Nephron progenitor cell (in vitro differentiated cells): ENCODE results near the gene NFKBIB.
"Not testable (repeated sequence)": the region's sequence is repeated elsewhere in the genome, so short reads cannot be mapped to it uniquely, and the experiment has no call there.

Experiments
- DNase-seq: peaks from one replicate; pipeline ENCODE4 v3.0.0; 2021
- H3K27ac Mint-ChIP-seq: 2 replicates; pipeline ENCODE4 v1.8.0; 2021; ENCODE audit warnings: mild to moderate bottlenecking, moderate library complexity, mixed read lengths
- H3K27me3 Mint-ChIP-seq: 2 replicates; pipeline ENCODE4 v1.8.0; 2021; ENCODE audit warnings: mild to moderate bottlenecking, low read depth, mixed read lengths; ENCODE audit not compliant: poor library complexity
- H3K36me3 Mint-ChIP-seq: 2 replicates; pipeline ENCODE4 v1.8.0; 2021; ENCODE audit warnings: low read depth, mixed read lengths
- H3K4me1 Mint-ChIP-seq: 2 replicates; pipeline ENCODE4 v1.8.0; 2021; ENCODE audit warnings: mixed read lengths
- H3K4me3 Mint-ChIP-seq: 2 replicates; pipeline ENCODE4 v1.8.0; 2021; ENCODE audit warnings: mild to moderate bottlenecking, moderate library complexity, mixed read lengths
- H3K9me3 Mint-ChIP-seq: 2 replicates; pipeline ENCODE4 v1.8.0; 2021; ENCODE audit warnings: mild to moderate bottlenecking, moderate library complexity, mixed read lengths
- TF ChIP-seq, protein P1 (sequence below): fragments of 200-600 bp; sonication (generic); IDR thresholded peaks from 2 replicates; pipeline ENCODE4 v1.5.0; 2021; ENCODE audit warnings: antibody characterized with exemption

NFKBIB gene

DNA sequence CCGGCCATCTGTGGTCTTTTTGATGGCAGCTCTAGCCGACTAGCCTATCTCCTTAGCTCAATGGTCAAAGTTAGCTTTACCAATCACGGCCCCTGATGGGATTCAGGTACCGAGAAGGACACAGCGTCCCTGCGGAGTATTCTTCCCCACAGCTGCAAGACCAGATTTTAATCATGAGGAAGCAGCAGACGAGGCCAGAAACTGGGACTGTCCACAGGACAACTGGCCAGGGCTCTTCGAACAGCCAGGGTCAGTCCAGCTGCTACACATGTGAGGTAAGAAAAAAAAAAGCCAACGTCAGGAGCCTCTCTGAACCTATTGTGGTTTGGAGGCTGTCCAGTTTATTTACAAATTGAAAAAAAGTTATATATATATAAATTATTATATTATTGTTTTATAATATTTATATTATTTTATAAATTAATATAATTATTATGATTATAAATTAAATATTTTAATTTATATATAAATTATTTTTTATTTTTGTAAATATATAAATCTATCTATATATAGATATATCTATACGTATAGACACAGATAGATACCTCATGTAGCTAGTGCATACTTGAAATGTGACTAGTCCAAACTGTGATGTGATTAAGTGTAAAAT is 32.5 kb upstream of the NFKBIB start:
- DNase-seq, result no peak
- H3K36me3 Mint-ChIP-seq, result no peaks in the 10 kb centered on the region
- peaks cover 40% of the 10 kb centered on the region for H3K4me1 Mint-ChIP-seq
- TF ChIP-seq, protein P1, sequence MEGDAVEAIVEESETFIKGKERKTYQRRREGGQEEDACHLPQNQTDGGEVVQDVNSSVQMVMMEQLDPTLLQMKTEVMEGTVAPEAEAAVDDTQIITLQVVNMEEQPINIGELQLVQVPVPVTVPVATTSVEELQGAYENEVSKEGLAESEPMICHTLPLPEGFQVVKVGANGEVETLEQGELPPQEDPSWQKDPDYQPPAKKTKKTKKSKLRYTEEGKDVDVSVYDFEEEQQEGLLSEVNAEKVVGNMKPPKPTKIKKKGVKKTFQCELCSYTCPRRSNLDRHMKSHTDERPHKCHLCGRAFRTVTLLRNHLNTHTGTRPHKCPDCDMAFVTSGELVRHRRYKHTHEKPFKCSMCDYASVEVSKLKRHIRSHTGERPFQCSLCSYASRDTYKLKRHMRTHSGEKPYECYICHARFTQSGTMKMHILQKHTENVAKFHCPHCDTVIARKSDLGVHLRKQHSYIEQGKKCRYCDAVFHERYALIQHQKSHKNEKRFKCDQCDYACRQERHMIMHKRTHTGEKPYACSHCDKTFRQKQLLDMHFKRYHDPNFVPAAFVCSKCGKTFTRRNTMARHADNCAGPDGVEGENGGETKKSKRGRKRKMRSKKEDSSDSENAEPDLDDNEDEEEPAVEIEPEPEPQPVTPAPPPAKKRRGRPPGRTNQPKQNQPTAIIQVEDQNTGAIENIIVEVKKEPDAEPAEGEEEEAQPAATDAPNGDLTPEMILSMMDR, result no peak
- no peak overlapping the region for H3K4me3 Mint-ChIP-seq
- peaks cover 5% of the 10 kb centered on the region for H3K9me3 Mint-ChIP-seq
- H3K27ac Mint-ChIP-seq, result no peak overlapping the region
- peaks cover 17% of the 10 kb centered on the region for H3K27me3 Mint-ChIP-seq

DNA sequence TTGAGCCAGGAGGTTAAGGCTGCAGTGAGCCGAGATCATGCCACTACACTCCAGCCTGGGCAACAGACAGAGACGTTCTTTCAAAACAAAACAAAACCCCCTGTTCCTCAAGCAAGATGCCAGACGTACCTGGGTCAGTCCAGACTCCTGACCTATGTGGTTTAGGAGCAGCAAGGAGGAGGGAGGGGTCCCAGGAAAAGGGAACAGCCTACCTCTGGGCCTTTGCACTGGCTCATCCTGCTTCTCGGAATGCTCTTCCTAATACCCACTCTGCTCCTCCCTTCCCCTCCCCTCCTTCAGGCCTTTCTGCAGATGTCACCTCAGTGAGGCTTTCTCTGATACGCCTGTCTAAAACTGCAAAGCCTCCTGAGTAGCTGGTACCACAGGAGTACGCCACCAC is 31.2 kb upstream of the NFKBIB start:
- Mint-ChIP-seq H3K4me1 (peaks cover 35% of the 10 kb centered on the region), H3K27ac (no peak overlapping the region), H3K36me3 (no peaks in the 10 kb centered on the region), H3K4me3 (no peak overlapping the region), H3K27me3 (peaks cover 17% of the 10 kb centered on the region), H3K9me3 (peaks cover 5% of the 10 kb centered on the region)
- no peak for DNase-seq
- TF ChIP-seq, protein P1, result no peak

DNA sequence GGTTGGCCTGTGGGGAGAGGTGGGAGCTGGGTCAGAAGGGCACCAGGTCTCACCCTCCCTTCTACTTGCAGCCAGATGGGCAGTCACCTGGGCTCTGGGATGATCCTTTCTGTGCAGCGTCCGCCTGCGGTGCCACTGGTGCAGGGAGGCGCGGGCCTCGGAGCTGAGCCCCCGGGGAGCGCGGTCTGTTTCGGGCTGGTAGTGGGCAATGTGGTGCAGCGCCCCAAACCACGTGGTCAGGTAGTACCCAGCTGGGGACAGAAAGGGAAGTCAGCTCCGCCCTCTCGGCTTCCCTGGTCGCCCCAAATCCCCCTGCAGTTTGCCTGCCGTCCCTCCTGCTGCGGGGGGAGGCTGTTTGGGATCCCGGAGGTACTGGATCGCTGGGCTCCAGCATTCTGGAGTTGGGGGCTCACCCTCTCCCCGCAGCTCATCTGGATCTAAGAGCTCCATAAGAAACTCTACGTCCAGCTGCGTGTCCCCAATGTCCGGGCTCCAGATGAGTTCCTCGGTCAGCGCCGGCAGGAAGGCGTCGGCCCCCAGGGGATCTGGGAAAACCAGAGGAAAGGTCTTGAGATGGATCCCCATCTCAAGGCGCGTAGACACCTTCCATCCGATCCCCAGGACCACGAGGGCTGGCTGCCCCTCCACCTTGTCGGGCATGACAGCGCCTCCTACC is 30.5 kb upstream of the NFKBIB start:
- Mint-ChIP-seq H3K9me3 (peaks cover 5% of the 10 kb centered on the region), H3K4me3 (peak overlapping the region; percentile 74), H3K27me3 (peaks cover 17% of the 10 kb centered on the region), H3K36me3 (no peaks in the 10 kb centered on the region), H3K27ac (no peak overlapping the region), H3K4me1 (peaks cover 35% of the 10 kb centered on the region)
- no peak for DNase-seq
- TF ChIP-seq, protein P1, result no peak

DNA sequence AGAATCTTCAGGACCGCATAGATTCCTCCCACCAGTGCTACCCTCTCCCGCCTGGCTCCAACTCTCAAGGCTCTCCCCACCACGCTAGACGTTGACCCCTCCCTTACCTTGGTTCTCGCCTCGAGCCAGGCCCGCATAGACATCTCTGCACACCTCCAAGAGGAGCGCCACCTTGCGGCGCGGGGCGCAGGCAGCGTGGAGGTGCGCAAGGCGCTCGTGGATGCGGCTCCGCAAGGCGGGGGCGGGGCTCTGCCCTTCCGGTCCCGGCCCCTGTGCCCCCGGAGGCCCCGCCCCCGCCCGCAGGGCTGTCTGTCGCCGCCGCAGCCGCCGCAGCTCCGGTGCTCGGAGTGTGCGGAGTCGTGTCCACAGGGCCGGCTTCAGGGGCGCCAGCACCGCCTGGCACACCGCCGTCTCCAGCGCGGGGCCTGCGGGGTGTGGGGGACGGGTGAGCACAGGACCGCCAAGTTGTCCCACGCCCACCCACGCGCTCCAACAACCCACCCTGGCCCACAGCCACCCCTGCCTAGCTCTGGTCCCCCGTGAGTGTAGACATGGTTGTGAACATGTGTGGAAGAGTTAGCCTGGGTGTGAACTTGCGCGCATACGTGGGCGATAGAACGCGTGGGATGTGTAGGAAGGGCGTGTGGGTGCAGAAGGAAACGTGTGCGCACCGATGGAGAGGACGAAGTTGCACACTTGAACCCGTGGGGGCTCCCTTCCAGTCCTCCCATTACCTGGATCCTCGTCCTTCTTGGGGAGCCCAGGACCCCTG is 29.7 kb upstream of the NFKBIB start:
- Mint-ChIP-seq H3K36me3 (no peaks in the 10 kb centered on the region), H3K27ac (no peak overlapping the region), H3K4me1 (peaks cover 34% of the 10 kb centered on the region), H3K4me3 (peak overlapping the region; percentile 74), H3K27me3 (peaks cover 17% of the 10 kb centered on the region), H3K9me3 (peaks cover 4% of the 10 kb centered on the region)
- peak; percentile 81 for DNase-seq
- TF ChIP-seq, protein P1, result peak; percentile 57

DNA sequence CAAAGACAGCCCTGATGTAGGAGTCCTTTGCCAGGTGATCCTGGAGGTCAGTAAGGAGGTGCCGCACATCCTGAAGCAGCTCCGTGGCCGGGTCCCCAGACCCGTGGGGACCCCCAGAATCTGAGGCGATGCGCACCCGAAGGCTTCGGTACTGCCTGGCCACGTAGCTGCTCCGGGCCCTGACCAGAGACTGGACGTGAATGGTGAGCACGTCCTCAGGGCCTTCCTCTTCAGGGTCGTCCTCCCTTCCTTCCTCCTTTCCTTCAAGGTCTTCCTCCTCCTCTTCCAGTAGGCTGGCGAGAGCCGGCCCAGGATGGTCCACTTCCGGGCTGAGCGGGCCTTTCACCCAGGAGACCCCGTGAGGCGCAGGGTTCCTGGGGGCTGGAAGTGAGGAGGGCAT is 29.2 kb upstream of the NFKBIB start:
- no peak for DNase-seq
- Mint-ChIP-seq H3K27me3 (peaks cover 17% of the 10 kb centered on the region), H3K9me3 (no peaks in the 10 kb centered on the region), H3K36me3 (no peaks in the 10 kb centered on the region), H3K4me1 (peaks cover 31% of the 10 kb centered on the region), H3K4me3 (no peak overlapping the region), H3K27ac (no peak overlapping the region)
- TF ChIP-seq, protein P1, result no peak

DNA sequence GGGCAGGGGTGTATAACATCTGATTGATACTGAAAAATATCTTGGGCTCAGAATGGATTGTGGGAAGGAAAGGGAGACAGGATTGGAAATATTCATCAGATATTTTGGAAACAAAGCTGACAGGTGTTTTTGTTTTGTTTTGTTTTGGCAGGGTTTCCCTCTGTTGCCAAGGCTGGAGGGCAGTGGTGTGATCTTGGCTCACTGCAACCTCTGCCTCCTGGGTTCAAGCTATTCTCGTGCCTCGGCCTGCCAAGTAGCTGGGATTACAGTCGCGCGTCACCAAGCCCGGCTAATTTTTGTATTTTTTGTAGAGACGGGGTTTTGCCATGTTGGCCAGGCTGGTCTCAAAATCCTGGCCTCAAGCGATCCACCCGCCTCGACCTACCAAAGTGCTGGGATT is 26.4 kb upstream of the NFKBIB start:
- Mint-ChIP-seq H3K4me1 (peaks cover 49% of the 10 kb centered on the region), H3K27ac (peak overlapping the region; percentile 2), H3K27me3 (peaks cover 13% of the 10 kb centered on the region)
- H3K4me3 Mint-ChIP-seq, H3K9me3 Mint-ChIP-seq, DNase-seq, H3K36me3 Mint-ChIP-seq: not testable (repeated sequence)
